Testis (tissue), 3 donors: ENCODE results near the gene RELCH. TPM values are rescaled to one million over a fixed set of nuclear protein-coding genes. Genes with fewer than 3 reads are reported as not detected.

ENCODE experiments used
- DNase-seq: peaks from one replicate; pipeline ENCODE4 v3.0.0-alpha.2; 2019
- H3K27ac ChIP-seq, 2 donors: fragments of 200-600 bp; sonication (generic); one replicate each; pipeline ENCODE4 v1.5.1; 2019
- H3K27me3 ChIP-seq: fragments of 200-600 bp; sonication (generic); one replicate; pipeline ENCODE4 v1.5.1; 2019
- H3K36me3 ChIP-seq: fragments of 200-600 bp; sonication (generic); one replicate; pipeline ENCODE4 v1.5.1; 2017; ENCODE audit warnings: low read depth; ENCODE audit errors: missing control alignments
- H3K4me1 ChIP-seq: fragments of 200-600 bp; sonication (generic); one replicate; pipeline ENCODE4 v1.5.1; 2019
- H3K4me3 ChIP-seq, 2 donors: fragments of 200-600 bp; sonication (generic); one replicate each; pipeline ENCODE4 v1.5.1; 2017 to 2019
- H3K9me3 ChIP-seq: fragments of 200-600 bp; sonication (generic); one replicate; pipeline ENCODE4 v1.5.1; 2017
- POLR2A ChIP-seq: fragments of 450-650 bp; IDR thresholded peaks from one replicate; pipeline ENCODE4 v1.6.1; 2017; ENCODE audit warnings: antibody characterized with exemption, mild to moderate bottlenecking, moderate library complexity
- WGBS, 2 donors: methylation state at CpG; one replicate each; pipeline ENCODE4 v1.1.5; 2018; 5-methylcytosine and 5-hydroxymethylcytosine counted together
- intact Hi-C: fragments of 100-400 bp; cut with DNase I; formaldehyde crosslinking; loops from one replicate; pipeline ENCODE4 v1.15.1; 2023; ENCODE audit warnings: low total_unique reads
- polyA plus RNA-seq: library from polyadenylated mRNA; stranded (reverse); fragments of 350-450 nt; fragmentation: Illumina TruSeq; extraction: RNeasy Lipid Tissue Mini Kit (QIAGEN cat#74804); gene quantifications from one replicate; pipeline ENCODE4 v1.2.3, GENCODE V29; 2014; ENCODE audit warnings: low read depth, low replicate concordance; ENCODE audit not compliant: insufficient read depth
- total RNA-seq, 2 donors: library from RNA; depleted of rRNA; stranded (reverse); fragments of >200 nt; gene quantifications; one replicate each; pipeline ENCODE4 v1.2.3, GENCODE V29; 2016
- TF ChIP-seq, protein P1 (sequence below), 3 experiments: fragments of 450-650 bp in 2 of 3; fragments of 200-600 bp in 1 of 3; sonication (generic) in 1 of 3; IDR thresholded peaks; one replicate each; pipeline ENCODE4 v1.5.1; 2016 to 2019; ENCODE audit warnings: antibody characterized with exemption in 3 of 3, mild to moderate bottlenecking in 2 of 3, moderate library complexity in 1 of 3

RELCH gene
- total and polyA plus RNA-seq, 3 donors from 2014 or later = 15.7 to 41.6 (median 27.2) TPM

DNA sequence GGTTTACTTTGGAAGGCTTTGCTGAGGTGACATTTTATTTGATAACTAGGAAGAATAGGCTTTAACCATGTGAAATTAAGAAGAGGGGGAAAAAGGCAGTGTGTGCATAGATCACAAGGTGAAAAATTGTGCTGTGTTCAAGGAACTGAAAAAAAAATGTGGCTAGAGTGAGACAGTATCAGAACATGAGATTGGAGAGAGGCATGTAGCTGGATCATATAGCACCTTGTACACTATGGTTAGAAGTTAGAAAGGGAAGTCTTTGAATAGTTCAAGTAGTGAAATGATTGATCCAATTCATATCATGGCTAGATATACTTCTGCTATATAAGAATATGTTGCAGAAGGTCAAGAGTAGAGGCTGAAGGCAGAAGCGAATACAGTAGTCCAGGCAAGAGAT lies 125.8 kb downstream of the RELCH start:
- intact Hi-C loops = no loop called here
- TF ChIP-seq POLR2A = no peak
- TF ChIP-seq, protein P1, sequence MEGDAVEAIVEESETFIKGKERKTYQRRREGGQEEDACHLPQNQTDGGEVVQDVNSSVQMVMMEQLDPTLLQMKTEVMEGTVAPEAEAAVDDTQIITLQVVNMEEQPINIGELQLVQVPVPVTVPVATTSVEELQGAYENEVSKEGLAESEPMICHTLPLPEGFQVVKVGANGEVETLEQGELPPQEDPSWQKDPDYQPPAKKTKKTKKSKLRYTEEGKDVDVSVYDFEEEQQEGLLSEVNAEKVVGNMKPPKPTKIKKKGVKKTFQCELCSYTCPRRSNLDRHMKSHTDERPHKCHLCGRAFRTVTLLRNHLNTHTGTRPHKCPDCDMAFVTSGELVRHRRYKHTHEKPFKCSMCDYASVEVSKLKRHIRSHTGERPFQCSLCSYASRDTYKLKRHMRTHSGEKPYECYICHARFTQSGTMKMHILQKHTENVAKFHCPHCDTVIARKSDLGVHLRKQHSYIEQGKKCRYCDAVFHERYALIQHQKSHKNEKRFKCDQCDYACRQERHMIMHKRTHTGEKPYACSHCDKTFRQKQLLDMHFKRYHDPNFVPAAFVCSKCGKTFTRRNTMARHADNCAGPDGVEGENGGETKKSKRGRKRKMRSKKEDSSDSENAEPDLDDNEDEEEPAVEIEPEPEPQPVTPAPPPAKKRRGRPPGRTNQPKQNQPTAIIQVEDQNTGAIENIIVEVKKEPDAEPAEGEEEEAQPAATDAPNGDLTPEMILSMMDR (IDR thresholded peaks at IDR 0.05) = no peak
- 86 to 97% methylated on average over 1 of the region's 1 CpG for WGBS, 2 donors

DNA sequence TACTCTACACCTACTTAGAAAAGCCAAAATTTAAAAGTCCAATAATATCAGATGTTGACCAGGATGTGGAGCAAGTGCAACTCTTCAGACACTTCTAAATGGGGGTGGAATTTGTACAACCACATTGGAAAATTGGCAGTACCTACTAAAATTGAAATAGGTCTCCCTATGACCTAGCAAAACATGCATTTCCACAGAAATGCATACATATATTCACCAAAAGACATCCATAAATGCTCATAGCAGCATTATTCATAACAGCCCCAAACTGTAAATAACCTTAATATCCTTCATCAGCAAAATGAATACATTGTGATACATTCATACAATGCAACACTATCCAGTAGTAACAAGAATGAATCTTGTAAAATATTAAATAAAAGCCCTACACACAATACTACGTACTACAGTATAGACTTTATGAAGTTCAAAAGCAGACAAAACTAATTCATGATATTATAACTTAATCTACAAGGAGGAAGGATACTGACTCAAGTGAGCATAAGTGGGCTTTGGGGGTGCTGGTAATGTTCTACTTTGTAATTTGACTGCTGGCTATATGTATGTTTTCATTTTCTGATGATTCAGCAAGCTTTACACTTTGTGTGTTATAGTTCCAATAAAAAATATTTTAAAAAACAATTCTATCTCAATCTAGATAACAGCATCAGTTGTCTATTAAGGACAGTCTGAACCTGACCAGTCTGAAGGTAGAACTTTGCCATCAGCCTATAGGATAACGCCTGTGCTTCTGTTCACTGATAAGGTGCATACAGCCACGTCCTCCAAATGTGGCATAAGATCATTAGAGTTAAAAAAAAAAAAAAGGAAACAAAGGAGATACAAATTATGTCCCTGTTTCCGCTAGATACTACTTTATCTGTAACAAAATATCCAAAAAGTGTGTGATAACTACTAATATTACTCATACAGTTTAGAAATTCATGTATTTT lies 131.4 kb downstream of the RELCH start:
- no peak for DNase-seq
- Histone ChIP-seq H3K4me3 (no peak overlapping the region), H3K4me1 (no peaks in the 10 kb centered on the region), H3K27ac (no peak overlapping the region), H3K36me3 (no peaks in the 10 kb centered on the region), H3K9me3 (no peaks in the 10 kb centered on the region), H3K27me3 (no peaks in the 10 kb centered on the region)
- intact Hi-C loops = no loop called here
- 52 to 63% methylated on average over 4 of the region's 4 CpGs for WGBS, 2 donors
- no peak for TF ChIP-seq POLR2A
- TF ChIP-seq, protein P1 (IDR thresholded peaks at IDR 0.05) = no peak

More for the DNA sequence above, 125.8 kb downstream of the RELCH start:
- Histone ChIP-seq H3K36me3 (no peaks in the 10 kb centered on the region), H3K9me3 (no peaks in the 10 kb centered on the region), H3K27me3 (no peaks in the 10 kb centered on the region), H3K27ac (no peak overlapping the region), H3K4me1 (no peaks in the 10 kb centered on the region), H3K4me3 (no peak overlapping the region)
- no peak for DNase-seq

DNA sequence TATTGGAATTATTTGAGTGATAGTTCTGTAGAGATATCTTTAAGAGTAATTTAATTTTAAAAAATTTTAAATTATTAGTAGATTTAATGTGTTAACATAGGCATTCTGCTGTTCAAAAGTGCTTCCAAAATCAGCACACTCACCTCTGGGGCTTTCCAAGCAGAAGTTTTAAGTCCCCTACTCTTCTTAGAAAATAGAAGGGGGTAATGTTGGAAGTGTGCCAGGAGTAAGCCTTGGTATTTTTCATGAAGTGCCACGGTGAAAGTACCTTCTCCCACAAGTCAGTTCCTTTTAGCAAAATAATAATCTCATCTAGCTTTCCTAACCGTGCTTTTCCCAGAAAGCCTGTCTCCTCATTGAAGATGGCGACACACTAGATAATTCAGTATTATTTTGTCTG lies 134.1 kb downstream of the RELCH start:
- TF ChIP-seq, protein P1 (IDR thresholded peaks at IDR 0.05) = no peak
- no peak for TF ChIP-seq POLR2A
- no peaks in the 10 kb centered on the region for H3K9me3 ChIP-seq
- no peaks in the 10 kb centered on the region for H3K27me3 ChIP-seq
- no peak for DNase-seq
- WGBS, 2 donors = 55 to 57% methylated on average over 3 of the region's 3 CpGs
- H3K36me3 ChIP-seq = no peaks in the 10 kb centered on the region
- H3K4me1 ChIP-seq = no peaks in the 10 kb centered on the region
- no peak overlapping the region for H3K4me3 ChIP-seq
- H3K27ac ChIP-seq = no peak overlapping the region
- intact Hi-C loops = no loop called here

DNA sequence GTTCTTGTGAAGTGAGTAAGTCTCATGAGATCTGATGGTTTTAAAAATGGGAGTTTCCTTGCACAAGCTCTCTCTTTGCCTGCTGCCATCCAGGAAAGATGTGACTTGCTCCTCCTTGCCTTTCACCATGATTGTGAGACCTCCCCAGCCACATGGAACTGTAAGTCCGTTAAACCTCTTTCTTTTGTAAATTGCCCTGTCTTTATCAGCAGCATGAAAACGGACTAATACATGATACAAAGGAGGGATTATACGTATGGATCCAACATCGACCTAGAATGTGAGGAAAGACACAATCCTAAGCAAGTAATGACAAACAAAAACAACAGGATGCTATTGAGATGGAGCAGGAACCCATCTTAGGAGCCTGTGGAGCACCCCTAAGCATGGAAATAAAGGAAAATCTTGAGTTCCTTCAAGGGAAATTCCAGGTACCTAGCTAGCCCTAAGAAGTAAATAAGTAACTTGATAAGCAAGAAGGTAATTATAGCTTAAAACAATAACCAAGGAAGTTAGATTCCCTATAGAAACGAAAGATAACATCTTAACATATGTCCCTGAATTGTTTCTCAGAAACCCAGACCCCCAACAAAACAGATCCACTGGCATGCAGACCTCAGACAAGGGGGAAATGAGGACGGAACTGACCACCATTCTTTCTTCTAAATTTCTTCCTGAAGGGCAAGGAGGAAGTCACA lies 136.6 kb downstream of the RELCH start:
- Histone ChIP-seq H3K27ac (no peak overlapping the region), H3K4me3 (no peak overlapping the region), H3K9me3 (no peaks in the 10 kb centered on the region), H3K4me1 (no peaks in the 10 kb centered on the region), H3K27me3 (no peaks in the 10 kb centered on the region), H3K36me3 (no peaks in the 10 kb centered on the region)
- no peak for DNase-seq
- intact Hi-C loops = no loop called here
- TF ChIP-seq POLR2A = no peak
- TF ChIP-seq, protein P1 (IDR thresholded peaks at IDR 0.05) = no peak
- WGBS, 2 donors = 26 to 30% methylated on average over 6 of the region's 6 CpGs
